Activated effector memory CD4-positive, alpha-beta T cell treated with anti-CD3 and anti-CD28 coated beads, Interleukin-2, amount 50 U/mL, for 16 hours (primary cell): ENCODE data around the gene PRPS2.

Experiments used
- DNase-seq: peaks from one replicate; pipeline ENCODE4 v3.0.0-alpha.2; 2020

The PRPS2 gene

GRCh38 chrX:12791257-12792228 is at the start of gene PRPS2:
Gene PRPS2, plus strand, starts transcription at chrX:12791412. Its CDS starts 86 bp downstream, at chrX:12791498.
- peak; percentile 87 for DNase-seq

DNA sequence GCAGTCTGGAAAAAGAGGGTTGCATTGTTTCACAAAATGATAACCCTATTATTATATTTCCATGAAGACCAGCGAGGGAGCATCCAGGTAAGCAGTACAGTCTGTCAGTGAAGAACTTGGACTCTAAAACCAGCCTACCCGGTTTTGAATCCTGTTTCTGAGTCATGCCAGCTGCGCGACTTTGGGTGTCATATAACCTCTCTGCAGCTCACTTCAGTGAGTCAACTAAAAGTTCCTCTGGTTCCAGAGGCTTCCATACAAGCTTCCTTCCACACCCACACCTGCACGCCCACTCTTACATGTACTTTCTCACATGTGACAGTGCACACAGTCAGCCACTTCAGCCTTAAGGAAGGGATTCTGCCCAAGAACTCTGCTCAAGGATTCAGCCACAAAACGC is 49.8 kb upstream of the PRPS2 start:
- no peak for DNase-seq

DNA sequence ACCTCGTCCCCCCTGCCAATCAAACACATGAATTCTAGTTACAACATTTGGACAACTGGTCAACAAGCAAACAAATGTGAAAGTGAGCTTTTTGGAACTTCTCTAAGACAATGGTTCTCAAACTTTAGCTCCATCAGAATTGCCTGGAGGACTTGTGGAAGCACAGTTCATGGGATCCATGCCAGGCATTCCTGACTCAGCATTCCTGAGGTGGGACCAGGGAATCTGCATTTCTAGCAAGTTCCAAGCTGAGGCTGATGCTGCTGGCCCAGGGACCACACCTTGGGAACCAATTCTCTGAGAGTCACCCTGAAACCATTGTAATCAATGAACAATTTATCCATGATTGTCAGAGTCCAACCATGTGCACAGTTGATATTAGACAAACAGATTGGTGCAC is 43.8 kb upstream of the PRPS2 start:
- DNase-seq: no peak

GRCh38 chrX:12751887-12752286 is 39.3 kb upstream of the PRPS2 start:
- no peak for DNase-seq

GRCh38 chrX:12753366-12753765 is 37.8 kb upstream of the PRPS2 start:
- no peak for DNase-seq

DNA sequence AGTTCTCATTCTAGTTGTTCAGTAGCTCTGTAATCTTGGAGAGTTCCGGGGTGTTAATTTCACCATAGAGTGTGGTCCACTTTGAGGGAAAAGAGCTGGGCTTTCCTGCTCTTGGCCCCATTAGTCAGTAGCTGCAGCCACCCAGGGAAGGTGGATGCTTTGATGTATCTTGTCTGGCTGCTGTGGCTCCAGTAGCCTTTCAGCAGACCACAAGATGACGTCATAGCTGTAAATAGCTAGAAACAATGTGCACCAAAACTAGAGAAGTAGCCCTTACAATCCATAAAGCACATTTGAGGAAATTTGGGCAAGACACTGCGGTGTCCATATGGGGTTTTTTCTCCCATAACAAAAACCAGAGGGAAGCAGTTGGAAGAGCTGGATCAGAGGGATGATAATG is 32.9 kb upstream of the PRPS2 start:
- DNase-seq: no peak

GRCh38 chrX:12767856-12768255 is 23.4 kb upstream of the PRPS2 start:
- DNase-seq: no peak

- no peak for DNase-seq
Measured at GRCh38 chrX:12768491-12768890, 22.7 kb upstream of the PRPS2 start.

DNA sequence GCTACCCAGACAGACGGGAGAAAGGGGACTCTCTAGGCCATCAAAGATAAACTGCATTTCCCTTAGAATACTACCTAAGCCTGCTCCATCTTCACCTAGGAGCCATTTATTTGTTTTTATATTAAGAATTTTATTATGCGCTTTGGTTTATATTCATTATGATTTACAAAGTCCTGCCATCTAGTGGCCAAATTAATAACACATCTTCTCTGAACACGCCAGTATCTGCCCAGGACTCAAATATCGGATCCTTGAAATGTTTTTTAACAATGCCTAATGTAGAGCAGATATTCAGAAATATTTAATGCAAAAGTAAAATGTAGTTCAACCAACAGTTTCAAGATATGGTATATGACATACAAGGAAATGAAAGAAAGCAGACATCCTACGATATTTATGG is 20.8 kb upstream of the PRPS2 start:
- DNase-seq: no peak

DNA sequence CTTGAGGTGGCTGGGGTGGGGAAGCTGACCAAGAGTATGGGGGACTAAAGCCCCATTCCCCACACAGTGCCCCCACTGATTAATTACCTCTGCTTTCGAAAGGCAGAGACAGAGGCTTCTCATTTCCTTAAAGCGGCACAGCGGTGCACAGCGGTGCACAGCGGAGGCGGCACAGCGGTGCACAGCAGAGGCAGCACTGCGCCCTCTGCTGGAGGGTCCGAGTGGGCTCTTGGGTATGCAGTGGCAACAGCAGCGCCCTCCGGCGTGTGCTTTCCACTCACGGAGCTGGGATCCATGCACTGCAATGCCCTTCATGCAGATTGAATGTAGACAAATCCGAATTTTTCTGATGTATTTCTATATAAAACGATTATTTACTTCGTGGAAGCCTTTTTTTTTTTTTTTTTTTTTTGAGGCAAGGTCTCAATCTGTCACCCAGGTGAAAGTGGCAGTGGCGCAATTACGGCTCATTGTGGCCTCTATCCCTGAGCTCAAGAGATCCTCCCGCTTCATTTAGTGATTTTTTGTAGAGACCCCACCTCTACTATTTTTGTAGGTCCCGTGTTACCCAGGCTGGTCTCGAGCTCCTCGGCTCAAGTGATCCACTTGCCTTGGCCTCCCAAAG is 19.7 kb upstream of the PRPS2 start:
- peak; percentile 88 for DNase-seq

DNA sequence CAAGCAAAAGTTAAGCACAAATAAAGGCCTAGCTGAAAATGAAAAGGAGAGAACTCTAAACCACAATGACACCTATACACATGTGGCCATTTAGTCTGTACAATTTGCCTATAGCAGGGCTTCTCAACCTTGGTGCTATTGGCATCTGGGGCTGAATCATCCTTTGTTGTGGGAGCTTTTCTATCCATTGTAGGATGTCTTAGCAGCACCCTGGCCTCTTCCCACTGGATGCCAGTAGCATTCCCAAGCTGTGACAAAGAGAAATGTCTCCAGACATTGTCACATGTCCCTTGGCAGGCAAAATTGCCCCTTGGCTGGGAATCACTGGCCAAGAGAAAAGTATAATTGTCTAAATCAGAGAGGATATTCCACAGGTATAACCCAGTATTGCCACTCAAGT is 13.5 kb upstream of the PRPS2 start:
- no peak for DNase-seq

GRCh38 chrX:12779534-12779933 is 11.7 kb upstream of the PRPS2 start:
- DNase-seq: no peak

GRCh38 chrX:12788645-12789044 is 2.6 kb upstream of the PRPS2 start:
- DNase-seq: no peak

GRCh38 chrX:12789976-12790375 is 1.2 kb upstream of the PRPS2 start:
- no peak for DNase-seq

DNA sequence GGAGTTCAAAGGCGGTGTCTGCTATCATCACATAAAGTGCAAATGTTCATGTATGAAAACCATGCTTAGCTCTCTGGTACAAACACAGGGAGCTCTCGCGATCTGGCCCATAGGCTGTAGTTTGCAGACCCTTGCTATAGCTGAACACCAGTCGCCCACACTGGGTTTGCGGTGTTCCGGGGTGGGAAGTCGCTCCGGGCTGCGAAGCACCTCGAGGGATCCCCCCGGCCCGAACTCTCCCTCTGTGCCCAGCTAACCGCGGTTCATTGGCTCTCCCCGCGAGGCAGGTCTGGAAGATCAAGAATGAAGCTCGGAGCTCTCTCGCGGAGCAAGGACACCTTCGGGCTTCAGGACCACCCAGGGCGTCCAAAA is 341 bp upstream of the PRPS2 start:
- DNase-seq: no peak

DNA sequence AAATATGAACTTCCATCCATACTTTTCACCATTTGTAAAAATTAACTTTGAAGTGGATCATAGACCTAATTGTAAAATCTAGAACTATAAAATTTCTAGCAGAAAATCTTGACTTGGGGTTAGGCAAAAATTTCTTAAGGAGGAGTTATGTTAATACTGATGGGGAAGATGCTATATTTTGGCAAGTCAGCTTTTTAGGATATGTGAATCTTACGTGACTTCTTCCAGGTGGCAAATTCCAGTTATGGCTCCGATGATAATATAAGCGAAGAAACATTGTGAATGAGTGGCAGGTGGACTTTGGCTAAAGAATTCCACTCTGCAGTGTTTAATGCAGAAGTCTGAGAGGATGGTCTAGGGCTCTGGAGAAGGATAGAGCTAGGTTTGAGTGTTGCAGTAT is 1.5 kb downstream of the PRPS2 start:
- DNase-seq: no peak

DNA sequence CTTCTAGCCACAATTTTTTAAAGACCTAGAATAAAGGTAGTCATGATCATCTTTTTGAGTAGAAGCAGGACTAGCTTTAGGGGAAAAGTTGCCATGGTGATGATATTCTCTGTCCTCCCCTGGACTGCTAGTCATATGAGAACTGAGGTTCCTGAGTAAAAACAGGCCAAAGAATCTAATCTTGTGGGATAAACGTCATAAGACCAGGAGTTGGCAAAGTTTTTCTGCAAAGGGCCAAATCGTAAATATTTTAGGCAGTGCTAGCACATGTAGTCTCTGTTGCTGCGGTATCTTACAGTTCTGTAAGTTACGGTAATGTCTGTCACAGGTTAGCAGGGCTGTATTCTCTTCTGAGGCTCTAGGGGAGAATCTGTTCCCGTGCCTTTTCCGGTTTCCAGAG is 3.4 kb downstream of the PRPS2 start:
- no peak for DNase-seq

GRCh38 chrX:12798601-12799000 is 7.4 kb downstream of the PRPS2 start:
- DNase-seq: no peak

DNA sequence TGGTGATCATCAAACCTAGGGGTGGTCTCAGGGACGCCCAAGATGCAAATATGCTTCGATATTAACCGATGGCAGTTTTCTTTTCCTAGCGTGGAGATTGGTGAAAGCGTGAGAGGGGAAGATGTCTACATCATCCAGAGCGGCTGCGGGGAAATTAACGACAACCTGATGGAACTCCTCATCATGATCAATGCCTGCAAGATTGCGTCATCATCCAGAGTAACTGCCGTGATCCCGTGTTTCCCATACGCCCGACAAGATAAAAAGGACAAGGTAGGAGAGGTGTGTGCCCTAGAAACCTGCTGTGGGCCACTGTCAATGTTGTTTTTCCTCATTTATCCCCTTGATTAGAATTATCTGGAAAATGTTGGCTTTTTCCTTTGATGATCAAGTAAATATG is 7.9 kb downstream of the PRPS2 start:
- DNase-seq: no peak

DNA sequence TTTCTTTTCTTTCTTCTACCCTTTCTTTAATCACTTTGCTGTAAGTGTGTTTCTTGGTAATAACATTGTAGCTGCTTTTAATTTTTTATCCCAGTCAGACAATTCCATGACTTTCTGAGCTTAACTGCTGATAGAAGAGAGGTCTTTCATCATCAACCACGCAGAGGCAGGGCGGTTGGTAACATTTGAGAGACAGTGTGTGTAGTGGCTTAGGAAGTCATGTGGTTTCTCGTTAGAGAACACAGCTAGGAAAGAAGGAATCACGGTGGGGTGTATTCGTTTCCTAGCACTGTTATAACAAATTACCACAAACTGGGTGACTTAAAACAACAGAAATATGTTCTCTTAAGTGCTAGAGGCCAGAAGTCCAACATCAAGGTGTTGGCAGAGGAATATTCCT is 11.5 kb downstream of the PRPS2 start:
- no peak for DNase-seq

DNA sequence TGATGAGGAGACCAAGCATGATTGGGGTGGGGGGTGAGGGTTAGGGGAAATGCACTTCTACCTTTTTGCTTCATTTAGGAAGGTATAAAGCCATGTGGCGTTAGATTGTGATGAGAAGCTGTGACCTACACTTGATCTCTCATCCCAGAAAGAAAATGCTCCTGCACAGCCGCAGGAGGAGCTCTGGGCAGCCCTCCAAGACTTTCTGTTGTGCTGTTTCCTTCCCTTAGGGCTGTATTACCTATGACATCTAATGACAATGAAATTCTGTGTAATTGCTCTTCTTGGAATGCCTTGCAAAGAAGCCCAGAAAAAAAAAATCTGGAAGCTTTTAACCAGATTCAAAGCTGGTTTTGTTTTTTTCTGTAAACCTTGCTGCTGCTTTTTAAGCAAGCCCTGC is 13.4 kb downstream of the PRPS2 start:
- no peak for DNase-seq

- no peak for DNase-seq
Measured at GRCh38 chrX:12805333-12805732, 14.1 kb downstream of the PRPS2 start.

GRCh38 chrX:12811658-12812057 is 20.4 kb downstream of the PRPS2 start:
- no peak for DNase-seq

DNA sequence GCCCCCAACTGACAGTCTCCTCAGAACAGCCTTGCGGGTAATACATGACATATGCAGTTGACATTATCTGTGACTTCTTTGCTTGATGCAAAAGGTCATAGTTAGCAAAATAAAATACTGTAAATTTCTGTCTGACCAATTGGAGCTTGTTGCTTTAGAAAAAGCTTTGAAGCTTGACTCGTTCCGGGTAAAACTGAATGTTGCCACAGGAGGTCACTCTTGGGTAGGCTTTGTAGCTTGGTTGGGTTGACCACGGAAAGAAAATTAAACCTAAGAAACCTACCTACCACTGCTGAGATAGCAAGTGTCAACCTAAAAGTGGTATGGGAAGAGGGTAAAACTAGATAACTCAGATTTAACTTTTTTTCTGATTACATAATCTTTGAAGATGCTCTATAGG is 23.2 kb downstream of the PRPS2 start:
- peak; percentile 62 for DNase-seq

GRCh38 chrX:12817528-12817927 is 26.3 kb downstream of the PRPS2 start:
- no peak for DNase-seq
